ENCODE measurements around the gene ERH.

GRCh38 chr14:69413483-69413882, 15.4 kb upstream of the ERH start:
- TF ChIP-seq, protein P1, sequence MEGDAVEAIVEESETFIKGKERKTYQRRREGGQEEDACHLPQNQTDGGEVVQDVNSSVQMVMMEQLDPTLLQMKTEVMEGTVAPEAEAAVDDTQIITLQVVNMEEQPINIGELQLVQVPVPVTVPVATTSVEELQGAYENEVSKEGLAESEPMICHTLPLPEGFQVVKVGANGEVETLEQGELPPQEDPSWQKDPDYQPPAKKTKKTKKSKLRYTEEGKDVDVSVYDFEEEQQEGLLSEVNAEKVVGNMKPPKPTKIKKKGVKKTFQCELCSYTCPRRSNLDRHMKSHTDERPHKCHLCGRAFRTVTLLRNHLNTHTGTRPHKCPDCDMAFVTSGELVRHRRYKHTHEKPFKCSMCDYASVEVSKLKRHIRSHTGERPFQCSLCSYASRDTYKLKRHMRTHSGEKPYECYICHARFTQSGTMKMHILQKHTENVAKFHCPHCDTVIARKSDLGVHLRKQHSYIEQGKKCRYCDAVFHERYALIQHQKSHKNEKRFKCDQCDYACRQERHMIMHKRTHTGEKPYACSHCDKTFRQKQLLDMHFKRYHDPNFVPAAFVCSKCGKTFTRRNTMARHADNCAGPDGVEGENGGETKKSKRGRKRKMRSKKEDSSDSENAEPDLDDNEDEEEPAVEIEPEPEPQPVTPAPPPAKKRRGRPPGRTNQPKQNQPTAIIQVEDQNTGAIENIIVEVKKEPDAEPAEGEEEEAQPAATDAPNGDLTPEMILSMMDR (IDR thresholded peaks at IDR 0.05): no peak
- TF ChIP-seq POLR2A (IDR thresholded peaks at IDR 0.05) (no peak), POLR2AphosphoS5 (IDR thresholded peaks at IDR 0.05) (no peak), EP300 (IDR thresholded peaks at IDR 0.05) (no peak)

Data from upper lobe of left lung (tissue), 4 donors.